ENCODE measurements around the gene ADH6. TPM values are rescaled to one million over a fixed set of nuclear protein-coding genes. Genes with fewer than 3 reads are reported as not detected.

ADH6 gene
- total and polyA plus RNA-seq, 2 of the 13 experiments (the other 11 are each of a cell fraction or from before 2014, with no cell fraction given): 39.8 to 73.9 TPM

GRCh38 chr4:99219072-99219471 lies at the start of gene ADH6 (continued):
- TF ChIP-seq ZHX1 (CRISPR knock-in tag; IDR thresholded peaks at IDR 0.05; ENCODE audit: low read depth): no peak
- peak; percentile 81; the same call in 1 of the 2 replicates for TF ChIP-seq HNRNPUL1 (IDR thresholded peaks at IDR 0.05; ENCODE audit: low read depth, low read length)
- TF ChIP-seq HOXA7 (CRISPR knock-in tag; IDR thresholded peaks at IDR 0.05): no peak
- TF ChIP-seq JUND (CRISPR knock-in tag; IDR thresholded peaks at IDR 0.05): no peak
- TF ChIP-seq HOXA3 (CRISPR knock-in tag; IDR thresholded peaks at IDR 0.05): 0 out of 2 replicates have a peak, but pooled peaks have one; percentile 11
- peak; percentile 26; the same call in 1 of the 2 replicates for TF ChIP-seq ARID4A (CRISPR knock-in tag; IDR thresholded peaks at IDR 0.05; ENCODE audit: borderline replicate concordance)
- no peak for TF ChIP-seq IRF9 (CRISPR knock-in tag; IDR thresholded peaks at IDR 0.05; ENCODE audit: borderline replicate concordance)
- TF ChIP-seq CCAR2 (optimal IDR thresholded peaks at IDR 0.05; ENCODE audit: low read depth, low read length): no peak
- no peak for TF ChIP-seq PTBP1 (IDR thresholded peaks at IDR 0.05; ENCODE audit: low read depth, low read length, poor library complexity, severe bottlenecking)
- no peak for TF ChIP-seq ZNF746 (CRISPR knock-in tag; IDR thresholded peaks at IDR 0.05)
- peak in 1 of 2 experiments; percentile 68; a peak in 2 of 4 replicates for TF ChIP-seq EP300 (IDR thresholded peaks at IDR 0.05; ENCODE audit: low read depth in 2 of 2, low read length in 2 of 2)
- no peak for TF ChIP-seq EP300 (CRISPR knock-in tag; IDR thresholded peaks at IDR 0.05; ENCODE audit: borderline replicate concordance)
- TF ChIP-seq ZNF670 (CRISPR knock-in tag; IDR thresholded peaks at IDR 0.05; ENCODE audit: borderline replicate concordance): no peak
- no peak for TF ChIP-seq E2F1 (CRISPR knock-in tag; IDR thresholded peaks at IDR 0.05)
- TF ChIP-seq MTA1 (CRISPR knock-in tag; IDR thresholded peaks at IDR 0.05; ENCODE audit: borderline replicate concordance): no peak
- TF ChIP-seq RCOR2 (CRISPR knock-in tag; IDR thresholded peaks at IDR 0.05): peak; percentile 65; the same call in 1 of the 2 replicates
- 0 out of 2 replicates have a peak, but pooled peaks have one; percentile 62 for TF ChIP-seq ZNF317 (CRISPR knock-in tag; IDR thresholded peaks at IDR 0.05)
- no peak for TF ChIP-seq GLMP (CRISPR knock-in tag; IDR thresholded peaks at IDR 0.05; ENCODE audit: borderline replicate concordance)
- TF ChIP-seq SP140L (CRISPR knock-in tag; IDR thresholded peaks at IDR 0.05; ENCODE audit: borderline replicate concordance): no peak

Measured in HepG2 (cell line).